ENCODE measurements around the gene P2RY6.
A peak's percentile ranks its signal among the peaks of the same experiment; 100 is the strongest.

P2RY6 gene

DNA sequence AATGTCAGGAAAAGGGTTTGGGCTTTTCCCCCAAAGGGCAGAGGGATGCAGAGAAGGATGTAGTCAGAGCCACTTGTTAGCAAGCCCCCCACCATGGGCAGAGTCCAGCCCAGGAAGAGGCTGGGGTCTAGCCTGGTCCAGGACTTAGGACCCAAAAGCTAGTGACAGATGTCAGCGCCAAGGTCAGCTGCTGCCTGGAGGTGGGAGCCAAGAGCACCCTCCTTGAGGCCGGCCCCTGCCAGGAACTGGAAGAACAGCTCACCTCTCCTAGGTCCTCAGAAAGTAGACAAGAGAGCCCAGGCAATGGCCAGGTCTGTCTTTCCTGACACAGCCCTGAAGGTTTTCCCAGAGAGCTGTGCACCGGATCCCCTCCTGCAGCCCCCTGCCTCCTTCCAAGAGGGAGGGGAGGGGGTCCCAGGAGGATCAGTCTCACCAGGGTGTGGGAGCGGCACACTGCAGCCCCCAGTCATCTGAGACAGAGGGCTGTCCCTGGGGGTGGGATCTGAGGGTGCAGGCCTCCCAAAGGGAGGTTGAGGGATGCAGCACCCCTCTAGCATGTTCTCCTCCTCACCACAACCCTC, 21.3 kb downstream of the P2RY6 start:
- TF ChIP-seq POLR2AphosphoS5 (IDR thresholded peaks at IDR 0.05; ENCODE audit: low read depth, low read length): no peak
- TF ChIP-seq PAX5 (IDR thresholded peaks at IDR 0.05; ENCODE audit: insufficient read depth, low read length, severe bottlenecking): no peak
- DNase-seq (ENCODE audit: insufficient read length, low spot score) (no peak), FAIRE-seq (no peak)

GRCh38 chr11:73294604-73295003, 22.5 kb downstream of the P2RY6 start:
- no peak for DNase-seq (ENCODE audit: insufficient read length, low spot score)
- FAIRE-seq: no peak
- no peak for TF ChIP-seq POLR2AphosphoS5 (IDR thresholded peaks at IDR 0.05; ENCODE audit: low read depth, low read length)

DNA sequence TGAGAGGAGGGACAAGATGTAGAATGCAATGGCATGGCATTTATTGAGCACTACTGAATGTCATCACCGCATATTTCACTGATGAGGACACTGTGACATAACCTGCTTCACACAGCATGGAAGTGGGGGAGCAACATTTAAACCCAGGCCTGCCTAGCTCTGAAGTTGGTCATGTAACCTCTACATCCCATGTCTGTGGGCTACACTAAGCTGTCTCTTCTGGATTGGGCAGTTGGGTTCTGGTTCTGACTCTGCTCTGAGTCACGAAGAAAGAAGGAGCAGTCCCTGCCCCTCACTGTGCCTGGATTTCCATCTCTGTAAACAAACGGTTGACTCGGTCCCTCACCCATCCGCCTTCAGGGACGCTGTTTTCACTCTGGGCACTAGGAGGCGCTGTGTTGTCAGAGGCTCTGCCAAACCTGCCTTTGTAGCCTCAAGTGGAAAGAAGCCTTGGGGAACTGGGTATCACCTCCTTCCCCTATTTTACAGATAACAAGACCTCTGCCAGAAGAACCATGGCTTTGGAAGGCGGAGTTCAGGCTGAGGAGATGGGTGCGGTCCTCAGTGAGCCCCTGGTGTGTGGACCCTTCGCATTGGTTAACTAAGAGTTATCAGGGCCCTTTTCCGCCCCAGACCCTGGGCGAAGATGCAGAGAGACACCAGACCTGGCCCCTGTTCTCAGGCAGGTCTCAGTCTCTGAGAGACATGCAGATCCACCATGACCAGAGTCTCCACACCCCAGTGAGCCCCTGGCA, 23.3 kb downstream of the P2RY6 start:
- peak; percentile 88 for FAIRE-seq
- TF ChIP-seq POLR2A (IDR thresholded peaks at IDR 0.05; ENCODE audit: low read depth, low read length) (no peak), PAX5 (IDR thresholded peaks at IDR 0.05; ENCODE audit: insufficient read depth, low read length, severe bottlenecking) (no peak), SPI1 (IDR thresholded peaks at IDR 0.05; ENCODE audit: low read depth, low read length) (no peak), TAF1 (IDR thresholded peaks at IDR 0.05; ENCODE audit: low read depth, low read length) (no peak), POU2F2 (IDR thresholded peaks at IDR 0.05; ENCODE audit: low read depth, low read length) (no peak), POLR2AphosphoS5 (IDR thresholded peaks at IDR 0.05; ENCODE audit: low read depth, low read length) (no peak)
- DNase-seq (ENCODE audit: insufficient read length, low spot score): peak; percentile 73

DNA sequence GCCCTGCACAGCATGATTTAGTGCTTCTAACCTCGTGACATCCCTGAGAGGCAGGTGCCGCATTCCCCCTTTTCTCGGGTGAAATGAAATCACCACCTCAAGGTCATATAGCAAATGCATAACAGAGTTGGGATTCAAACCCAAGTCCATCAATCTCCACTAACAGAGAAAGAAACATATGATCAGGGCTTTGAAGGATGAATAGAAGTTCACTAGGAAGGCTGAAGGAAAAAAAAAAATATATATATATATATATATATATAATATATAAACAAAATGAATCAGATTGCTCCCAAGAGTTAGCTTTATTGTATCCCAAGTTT, 23.8 kb downstream of the P2RY6 start:
- DNase-seq (ENCODE audit: insufficient read length, low spot score): no peak
- no peak for FAIRE-seq
- TF ChIP-seq POLR2A (IDR thresholded peaks at IDR 0.05; ENCODE audit: low read depth, low read length): no peak
- no peak for TF ChIP-seq PAX5 (IDR thresholded peaks at IDR 0.05; ENCODE audit: insufficient read depth, low read length, severe bottlenecking)
- no peak for TF ChIP-seq POU2F2 (IDR thresholded peaks at IDR 0.05; ENCODE audit: low read depth, low read length)
- TF ChIP-seq POLR2AphosphoS5 (IDR thresholded peaks at IDR 0.05; ENCODE audit: low read depth, low read length): no peak
- no peak for TF ChIP-seq SPI1 (IDR thresholded peaks at IDR 0.05; ENCODE audit: low read depth, low read length)
- TF ChIP-seq TAF1 (IDR thresholded peaks at IDR 0.05; ENCODE audit: low read depth, low read length): no peak

DNA sequence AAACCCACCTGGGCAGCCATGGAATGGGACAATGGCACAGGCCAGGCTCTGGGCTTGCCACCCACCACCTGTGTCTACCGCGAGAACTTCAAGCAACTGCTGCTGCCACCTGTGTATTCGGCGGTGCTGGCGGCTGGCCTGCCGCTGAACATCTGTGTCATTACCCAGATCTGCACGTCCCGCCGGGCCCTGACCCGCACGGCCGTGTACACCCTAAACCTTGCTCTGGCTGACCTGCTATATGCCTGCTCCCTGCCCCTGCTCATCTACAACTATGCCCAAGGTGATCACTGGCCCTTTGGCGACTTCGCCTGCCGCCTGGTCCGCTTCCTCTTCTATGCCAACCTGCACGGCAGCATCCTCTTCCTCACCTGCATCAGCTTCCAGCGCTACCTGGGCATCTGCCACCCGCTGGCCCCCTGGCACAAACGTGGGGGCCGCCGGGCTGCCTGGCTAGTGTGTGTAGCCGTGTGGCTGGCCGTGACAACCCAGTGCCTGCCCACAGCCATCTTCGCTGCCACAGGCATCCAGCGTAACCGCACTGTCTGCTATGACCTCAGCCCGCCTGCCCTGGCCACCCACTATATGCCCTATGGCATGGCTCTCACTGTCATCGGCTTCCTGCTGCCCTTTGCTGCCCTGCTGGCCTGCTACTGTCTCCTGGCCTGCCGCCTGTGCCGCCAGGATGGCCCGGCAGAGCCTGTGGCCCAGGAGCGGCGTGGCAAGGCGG, 24.5 kb downstream of the P2RY6 start:
- DNase-seq (ENCODE audit: insufficient read length, low spot score): no peak
- TF ChIP-seq POLR2A (IDR thresholded peaks at IDR 0.05; ENCODE audit: low read depth, low read length) (no peak), PAX5 (IDR thresholded peaks at IDR 0.05; ENCODE audit: insufficient read depth, low read length, severe bottlenecking) (no peak), SPI1 (IDR thresholded peaks at IDR 0.05; ENCODE audit: low read depth, low read length) (no peak), POU2F2 (IDR thresholded peaks at IDR 0.05; ENCODE audit: low read depth, low read length) (no peak), TAF1 (IDR thresholded peaks at IDR 0.05; ENCODE audit: low read depth, low read length) (no peak), POLR2AphosphoS5 (IDR thresholded peaks at IDR 0.05; ENCODE audit: low read depth, low read length) (no peak)
- FAIRE-seq: no peak

DNA sequence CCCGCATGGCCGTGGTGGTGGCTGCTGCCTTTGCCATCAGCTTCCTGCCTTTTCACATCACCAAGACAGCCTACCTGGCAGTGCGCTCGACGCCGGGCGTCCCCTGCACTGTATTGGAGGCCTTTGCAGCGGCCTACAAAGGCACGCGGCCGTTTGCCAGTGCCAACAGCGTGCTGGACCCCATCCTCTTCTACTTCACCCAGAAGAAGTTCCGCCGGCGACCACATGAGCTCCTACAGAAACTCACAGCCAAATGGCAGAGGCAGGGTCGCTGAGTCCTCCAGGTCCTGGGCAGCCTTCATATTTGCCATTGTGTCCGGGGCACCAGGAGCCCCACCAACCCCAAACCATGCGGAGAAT, 25.1 kb downstream of the P2RY6 start:
- no peak for FAIRE-seq
- no peak for DNase-seq (ENCODE audit: insufficient read length, low spot score)
- TF ChIP-seq POLR2AphosphoS5 (IDR thresholded peaks at IDR 0.05; ENCODE audit: low read depth, low read length): no peak
- no peak for TF ChIP-seq PAX5 (IDR thresholded peaks at IDR 0.05; ENCODE audit: insufficient read depth, low read length, severe bottlenecking)
- TF ChIP-seq TAF1 (IDR thresholded peaks at IDR 0.05; ENCODE audit: low read depth, low read length): no peak
- no peak for TF ChIP-seq SPI1 (IDR thresholded peaks at IDR 0.05; ENCODE audit: low read depth, low read length)
- no peak for TF ChIP-seq POU2F2 (IDR thresholded peaks at IDR 0.05; ENCODE audit: low read depth, low read length)
- TF ChIP-seq POLR2A (IDR thresholded peaks at IDR 0.05; ENCODE audit: low read depth, low read length): no peak

DNA sequence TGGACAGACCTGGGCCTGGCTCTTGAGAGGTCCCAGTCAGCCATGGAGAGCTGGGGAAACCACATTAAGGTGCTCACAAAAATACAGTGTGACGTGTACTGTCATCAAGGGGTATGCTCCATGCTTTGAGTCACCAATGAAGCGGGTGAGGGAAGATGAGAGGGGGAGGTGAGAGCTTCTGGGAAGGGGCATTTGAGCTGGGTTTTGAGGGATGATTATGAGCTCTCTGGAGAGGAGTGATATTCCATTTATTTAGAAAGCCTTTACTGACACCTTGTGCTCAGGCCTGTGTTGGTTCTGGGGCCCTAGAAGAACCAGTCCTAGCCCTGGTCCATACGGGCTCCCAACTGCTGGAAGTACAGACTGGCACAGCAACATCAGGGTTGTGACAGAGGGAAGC, 25.6 kb downstream of the P2RY6 start:
- FAIRE-seq (no peak), DNase-seq (ENCODE audit: insufficient read length, low spot score) (no peak)
- TF ChIP-seq SPI1 (IDR thresholded peaks at IDR 0.05; ENCODE audit: low read depth, low read length): no peak
- TF ChIP-seq TAF1 (IDR thresholded peaks at IDR 0.05; ENCODE audit: low read depth, low read length): no peak
- TF ChIP-seq PAX5 (IDR thresholded peaks at IDR 0.05; ENCODE audit: insufficient read depth, low read length, severe bottlenecking): no peak
- no peak for TF ChIP-seq POLR2AphosphoS5 (IDR thresholded peaks at IDR 0.05; ENCODE audit: low read depth, low read length)
- no peak for TF ChIP-seq POLR2A (IDR thresholded peaks at IDR 0.05; ENCODE audit: low read depth, low read length)
- no peak for TF ChIP-seq POU2F2 (IDR thresholded peaks at IDR 0.05; ENCODE audit: low read depth, low read length)

DNA sequence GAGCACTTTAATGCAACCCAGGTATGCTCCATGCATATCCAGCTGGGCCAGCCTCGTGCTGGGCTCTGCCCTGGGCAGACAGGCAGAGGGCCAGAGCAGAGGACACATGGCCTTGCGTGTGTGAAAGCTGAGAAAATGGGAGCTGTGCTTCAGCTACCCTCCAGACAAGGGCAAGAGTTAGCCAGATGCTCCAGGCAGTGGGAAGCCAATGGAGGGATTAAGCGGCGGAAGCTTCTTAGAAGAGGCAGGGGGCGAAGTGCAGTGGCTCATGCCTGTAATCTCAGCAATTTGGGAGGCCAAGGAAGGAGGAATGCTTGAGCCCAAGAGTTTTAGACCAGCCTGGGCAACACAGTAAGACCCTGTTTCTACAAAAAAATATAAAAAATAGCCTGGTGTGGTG, 26.1 kb downstream of the P2RY6 start:
- no peak for FAIRE-seq
- no peak for DNase-seq (ENCODE audit: insufficient read length, low spot score)
- TF ChIP-seq POLR2A (IDR thresholded peaks at IDR 0.05; ENCODE audit: low read depth, low read length) (no peak), PAX5 (IDR thresholded peaks at IDR 0.05; ENCODE audit: insufficient read depth, low read length, severe bottlenecking) (no peak), SPI1 (IDR thresholded peaks at IDR 0.05; ENCODE audit: low read depth, low read length) (no peak), TAF1 (IDR thresholded peaks at IDR 0.05; ENCODE audit: low read depth, low read length) (no peak), POU2F2 (IDR thresholded peaks at IDR 0.05; ENCODE audit: low read depth, low read length) (no peak), POLR2AphosphoS5 (IDR thresholded peaks at IDR 0.05; ENCODE audit: low read depth, low read length) (no peak)

- DNase-seq (ENCODE audit: insufficient read length, low spot score) (no peak), FAIRE-seq (no peak)
- TF ChIP-seq TAF1 (IDR thresholded peaks at IDR 0.05; ENCODE audit: low read depth, low read length) (no peak), PAX5 (IDR thresholded peaks at IDR 0.05; ENCODE audit: insufficient read depth, low read length, severe bottlenecking) (no peak), POLR2AphosphoS5 (IDR thresholded peaks at IDR 0.05; ENCODE audit: low read depth, low read length) (no peak), POU2F2 (IDR thresholded peaks at IDR 0.05; ENCODE audit: low read depth, low read length) (no peak)
Measured at GRCh38 chr11:73299751-73300150, 27.6 kb downstream of the P2RY6 start.
